PC-9 (cell line): ENCODE measurements around the gene PARVG. TPM values are rescaled to one million over a fixed set of nuclear protein-coding genes. Genes with fewer than 3 reads are reported as not detected.

Experiments
- BruUV-seq: library from RNA; stranded (reverse); fragments of 400-500 nt; replicated peaks from 2 replicates; lab custom pipeline; 2021; lab: Mats Ljungman, UMichigan
- CTCF ChIA-PET: fragments of 300-600 bp; sonication (Branson Sonifier 250); formaldehyde crosslinking; loops from one replicate; lab custom pipeline; 2022; ENCODE audit warnings: antibody characterized with exemption; lab: Charles Lee
- POLR2A ChIA-PET: fragments of 300-600 bp; sonication (Branson Sonifier 250); formaldehyde crosslinking; loops from one replicate; lab custom pipeline; 2022; ENCODE audit warnings: antibody characterized with exemption; ENCODE audit not compliant: unreplicated experiment; lab: Charles Lee
- DNase-seq, 2 experiments: peaks; one replicate each; pipeline versions ENCODE4 v3.0.0 to v3.0.0-alpha.2; 2015 to 2022; ENCODE audit warnings: mixed read lengths in 1 of 2
- H2AFZ ChIP-seq: fragments of 200-600 bp; sonication (generic); 2 replicates; pipeline ENCODE4 v1.8.1; 2017; ENCODE audit warnings: antibody characterized with exemption
- H3F3A ChIP-seq: fragments of 200-600 bp; sonication (generic); 2 replicates; pipeline ENCODE4 v1.8.1; 2017; ENCODE audit warnings: antibody characterized with exemption, mild to moderate bottlenecking, low read depth; ENCODE audit not compliant: insufficient read depth
- H3K27ac ChIP-seq: fragments of 200-600 bp; sonication (generic); 2 replicates; pipeline ENCODE4 v1.6.1; 2016; ENCODE audit warnings: mixed run types
- H3K27me3 ChIP-seq: fragments of 200-600 bp; sonication (generic); 2 replicates; pipeline ENCODE4 v1.6.1; 2016; ENCODE audit warnings: low read depth, mixed run types; ENCODE audit not compliant: insufficient read depth
- H3K36me3 ChIP-seq: fragments of 200-600 bp; sonication (generic); 2 replicates; pipeline ENCODE4 v1.6.1; 2016; ENCODE audit warnings: low read depth, mixed run types
- H3K4me1 ChIP-seq: fragments of 200-600 bp; sonication (generic); replicated peaks from 2 replicates; pipeline ENCODE4 v1.6.1; 2016; ENCODE audit warnings: mixed run types; ENCODE audit not compliant: insufficient read depth
- H3K4me2 ChIP-seq: fragments of 200-600 bp; sonication (generic); 2 replicates; pipeline ENCODE4 v1.6.1; 2017; ENCODE audit warnings: mixed run types
- H3K4me3 ChIP-seq: fragments of 200-600 bp; sonication (generic); 2 replicates; pipeline ENCODE4 v1.6.1; 2016; ENCODE audit warnings: mixed run types
- H3K79me2 ChIP-seq: fragments of 200-600 bp; sonication (generic); 2 replicates; pipeline ENCODE4 v1.6.1; 2017; ENCODE audit warnings: low read depth, mixed run types
- H3K9me2 ChIP-seq: fragments of 200-600 bp; sonication (generic); 2 replicates; pipeline ENCODE4 v1.8.1; 2017; ENCODE audit warnings: mild to moderate bottlenecking; ENCODE audit not compliant: insufficient read depth
- H3K9me3 ChIP-seq: fragments of 200-600 bp; sonication (generic); 2 replicates; pipeline ENCODE4 v1.8.1; 2016; ENCODE audit warnings: low read depth; ENCODE audit not compliant: insufficient read depth
- H4K20me1 ChIP-seq: fragments of 200-600 bp; sonication (generic); 2 replicates; pipeline ENCODE4 v1.8.1; 2017; ENCODE audit not compliant: insufficient read depth
- CTCF ChIP-seq: fragments of 200-600 bp; sonication (generic); conservative IDR thresholded peaks from 2 replicates; pipeline ENCODE4 v1.6.1; 2017; ENCODE audit warnings: mixed run types, antibody characterized with exemption, mild to moderate bottlenecking, moderate library complexity
- EZH2 ChIP-seq: fragments of 200-600 bp; sonication (generic); IDR thresholded peaks from 2 replicates; pipeline ENCODE4 v1.8.0; 2017; ENCODE audit warnings: antibody characterized with exemption, low read depth
- intact Hi-C: fragments of 100-400 bp; cut with micrococcal nuclease; formaldehyde crosslinking; loops from one replicate; pipeline ENCODE4 v1.10.0; 2022; ENCODE audit not compliant: unreplicated experiment
- total RNA-seq: library from RNA; stranded (reverse); gene quantifications from 2 replicates; pipeline ENCODE4 v1.2.3, GENCODE V29; 2021

PARVG gene
- total RNA-seq, 1 experiment from 2014 or later = not detected

GRCh38 chr22:44215287-44215686, 34.6 kb downstream of the PARVG start:
- no peaks in the 10 kb centered on the region for H3K79me2 ChIP-seq
- H3K4me2 ChIP-seq = no peak overlapping the region
- H2AFZ ChIP-seq = no peak overlapping the region
- no peaks in the 10 kb centered on the region for H3K9me3 ChIP-seq
- no peak overlapping the region for H3K4me3 ChIP-seq
- BruUV-seq = no TSS peak
- intact Hi-C loops = no loop called here
- no peak for DNase-seq
- no peaks in the 10 kb centered on the region; the same call in 1 of the 2 replicates for H3F3A ChIP-seq
- no peaks in the 10 kb centered on the region for H3K36me3 ChIP-seq
- H4K20me1 ChIP-seq = no peaks in the 10 kb centered on the region
- no peaks in the 10 kb centered on the region for H3K4me1 ChIP-seq
- H3K27ac ChIP-seq = no peak overlapping the region
- H3K9me2 ChIP-seq = no peaks in the 10 kb centered on the region
- ChIA-PET POLR2A (no interaction called here), CTCF (no interaction called here)
- TF ChIP-seq CTCF (no peak), EZH2 (no peak)
- H3K27me3 ChIP-seq = peaks cover 28% of the 10 kb centered on the region

- Histone ChIP-seq H3K9me2 (no peaks in the 10 kb centered on the region), H3F3A (no peaks in the 10 kb centered on the region; the same call in 1 of the 2 replicates), H3K27me3 (peaks cover 42% of the 10 kb centered on the region), H3K36me3 (no peaks in the 10 kb centered on the region), H4K20me1 (no peaks in the 10 kb centered on the region), H2AFZ (no peak overlapping the region), H3K9me3 (no peaks in the 10 kb centered on the region), H3K4me2 (no peak overlapping the region), H3K4me3 (no peak overlapping the region), H3K27ac (no peak overlapping the region), H3K4me1 (no peaks in the 10 kb centered on the region), H3K79me2 (no peaks in the 10 kb centered on the region)
- intact Hi-C loops = no loop called here
- CTCF ChIA-PET = no interaction called here
- no peak for DNase-seq
- POLR2A ChIA-PET = no interaction called here
- BruUV-seq = no TSS peak
- no peak for TF ChIP-seq CTCF
- no peak for TF ChIP-seq EZH2
Observed at GRCh38 chr22:44217346-44217745, 36.6 kb downstream of the PARVG start.

GRCh38 chr22:44218071-44218470, 37.3 kb downstream of the PARVG start:
- TF ChIP-seq CTCF (no peak), EZH2 (no peak)
- peaks cover 45% of the 10 kb centered on the region for H3K27me3 ChIP-seq
- H4K20me1 ChIP-seq = no peaks in the 10 kb centered on the region
- H3K9me3 ChIP-seq = no peaks in the 10 kb centered on the region
- no peaks in the 10 kb centered on the region for H3K4me1 ChIP-seq
- no peaks in the 10 kb centered on the region; the same call in 1 of the 2 replicates for H3F3A ChIP-seq
- H3K4me3 ChIP-seq = no peak overlapping the region
- H3K36me3 ChIP-seq = no peaks in the 10 kb centered on the region
- intact Hi-C loops = no loop called here
- H3K9me2 ChIP-seq = no peaks in the 10 kb centered on the region
- H3K4me2 ChIP-seq = no peak overlapping the region
- ChIA-PET POLR2A (no interaction called here), CTCF (no interaction called here)
- no peak overlapping the region for H3K27ac ChIP-seq
- H3K79me2 ChIP-seq = no peaks in the 10 kb centered on the region
- no TSS peak for BruUV-seq
- no peak for DNase-seq
- no peak overlapping the region for H2AFZ ChIP-seq
